ENCODE measurements around the gene MAP4K2.
"Not testable (repeated sequence)": the region's sequence is repeated elsewhere in the genome, so short reads cannot be mapped to it uniquely, and the experiment has no call there.

MAP4K2 gene

GRCh38 chr11:64833509-64833908, 30.5 kb upstream of the MAP4K2 start:
- Mint-ChIP-seq H3K27me3 (peaks cover 1% of the 10 kb centered on the region), H3K4me1 (ENCODE audit: low read depth) (no peaks in the 10 kb centered on the region), H3K27ac (no peak overlapping the region), H3K4me3 (no peak overlapping the region), H3K36me3 (ENCODE audit: low read depth) (no peaks in the 10 kb centered on the region), H3K9me3 (no peaks in the 10 kb centered on the region)
- intact Hi-C loops (cut with micrococcal nuclease): no loop called here

- Mint-ChIP-seq H3K27me3 (peaks cover 1% of the 10 kb centered on the region), H3K36me3 (ENCODE audit: low read depth) (no peaks in the 10 kb centered on the region), H3K27ac (no peak overlapping the region), H3K4me3 (no peak overlapping the region), H3K9me3 (no peaks in the 10 kb centered on the region), H3K4me1 (ENCODE audit: low read depth) (no peaks in the 10 kb centered on the region)
- intact Hi-C loops (cut with micrococcal nuclease): no loop called here
Observed at GRCh38 chr11:64833198-64833502, 30.1 kb upstream of the MAP4K2 start.

GRCh38 chr11:64832467-64833197, 29.6 kb upstream of the MAP4K2 start:
- no peak overlapping the region for H3K4me3 Mint-ChIP-seq
- H3K4me1 Mint-ChIP-seq (ENCODE audit: low read depth): no peaks in the 10 kb centered on the region
- H3K27ac Mint-ChIP-seq: no peak overlapping the region
- H3K36me3 Mint-ChIP-seq (ENCODE audit: low read depth): no peaks in the 10 kb centered on the region
- H3K9me3 Mint-ChIP-seq: no peaks in the 10 kb centered on the region
- intact Hi-C loops (cut with micrococcal nuclease): no loop called here
- H3K27me3 Mint-ChIP-seq: peaks cover 1% of the 10 kb centered on the region

- no peaks in the 10 kb centered on the region for H3K9me3 Mint-ChIP-seq
- peaks cover 1% of the 10 kb centered on the region for H3K27me3 Mint-ChIP-seq
- no peak overlapping the region for H3K4me3 Mint-ChIP-seq
- intact Hi-C loops (cut with micrococcal nuclease): no loop called here
- no peaks in the 10 kb centered on the region for H3K4me1 Mint-ChIP-seq (ENCODE audit: low read depth)
- H3K27ac Mint-ChIP-seq: no peak overlapping the region
- no peaks in the 10 kb centered on the region for H3K36me3 Mint-ChIP-seq (ENCODE audit: low read depth)
Observed at GRCh38 chr11:64831411-64831891, 28.4 kb upstream of the MAP4K2 start.

GRCh38 chr11:64829536-64830251, 26.7 kb upstream of the MAP4K2 start:
- H3K4me1 Mint-ChIP-seq (ENCODE audit: low read depth): no peaks in the 10 kb centered on the region
- intact Hi-C loops (cut with micrococcal nuclease): no loop called here
- no peak overlapping the region for H3K27ac Mint-ChIP-seq
- no peaks in the 10 kb centered on the region for H3K27me3 Mint-ChIP-seq
- no peak overlapping the region for H3K4me3 Mint-ChIP-seq
- no peaks in the 10 kb centered on the region for H3K9me3 Mint-ChIP-seq
- no peaks in the 10 kb centered on the region for H3K36me3 Mint-ChIP-seq (ENCODE audit: low read depth)

GRCh38 chr11:64827451-64827839, 24.4 kb upstream of the MAP4K2 start:
- H3K9me3 Mint-ChIP-seq: no peaks in the 10 kb centered on the region
- no peak overlapping the region for H3K27ac Mint-ChIP-seq
- no peaks in the 10 kb centered on the region for H3K4me1 Mint-ChIP-seq (ENCODE audit: low read depth)
- intact Hi-C loops (cut with micrococcal nuclease): no loop called here
- no peak overlapping the region for H3K4me3 Mint-ChIP-seq
- peaks cover 3% of the 10 kb centered on the region for H3K27me3 Mint-ChIP-seq
- no peaks in the 10 kb centered on the region for H3K36me3 Mint-ChIP-seq (ENCODE audit: low read depth)

GRCh38 chr11:64826578-64827450, 23.8 kb upstream of the MAP4K2 start:
- intact Hi-C loops (cut with micrococcal nuclease): no loop called here
- Mint-ChIP-seq H3K4me3 (no peak overlapping the region), H3K27me3 (peaks cover 3% of the 10 kb centered on the region), H3K9me3 (no peaks in the 10 kb centered on the region), H3K36me3 (ENCODE audit: low read depth) (no peaks in the 10 kb centered on the region), H3K27ac (no peak overlapping the region), H3K4me1 (ENCODE audit: low read depth) (no peaks in the 10 kb centered on the region)

GRCh38 chr11:64826062-64826461, 23.0 kb upstream of the MAP4K2 start:
- Mint-ChIP-seq H3K9me3 (no peaks in the 10 kb centered on the region), H3K4me3 (no peak overlapping the region), H3K27ac (no peak overlapping the region), H3K27me3 (peaks cover 3% of the 10 kb centered on the region), H3K36me3 (ENCODE audit: low read depth) (no peaks in the 10 kb centered on the region), H3K4me1 (ENCODE audit: low read depth) (no peaks in the 10 kb centered on the region)
- intact Hi-C loops (cut with micrococcal nuclease): no loop called here

GRCh38 chr11:64823568-64824119, 20.6 kb upstream of the MAP4K2 start:
- H3K27me3 Mint-ChIP-seq: peaks cover 3% of the 10 kb centered on the region
- no peak overlapping the region for H3K27ac Mint-ChIP-seq
- no peaks in the 10 kb centered on the region for H3K4me1 Mint-ChIP-seq (ENCODE audit: low read depth)
- H3K9me3 Mint-ChIP-seq: no peaks in the 10 kb centered on the region
- intact Hi-C loops (cut with micrococcal nuclease): no loop called here
- no peak overlapping the region for H3K4me3 Mint-ChIP-seq
- H3K36me3 Mint-ChIP-seq (ENCODE audit: low read depth): no peaks in the 10 kb centered on the region

GRCh38 chr11:64817476-64817875, 14.5 kb upstream of the MAP4K2 start:
- no peaks in the 10 kb centered on the region for H3K9me3 Mint-ChIP-seq
- no peaks in the 10 kb centered on the region for H3K36me3 Mint-ChIP-seq (ENCODE audit: low read depth)
- no peaks in the 10 kb centered on the region for H3K4me1 Mint-ChIP-seq (ENCODE audit: low read depth)
- intact Hi-C loops (cut with micrococcal nuclease): no loop called here
- peaks cover 4% of the 10 kb centered on the region for H3K27me3 Mint-ChIP-seq
- H3K27ac Mint-ChIP-seq: no peak overlapping the region
- H3K4me3 Mint-ChIP-seq: no peak overlapping the region

- intact Hi-C loops (cut with micrococcal nuclease); H3K27me3 Mint-ChIP-seq; H3K27ac Mint-ChIP-seq; H3K4me3 Mint-ChIP-seq; H3K4me1 Mint-ChIP-seq (ENCODE audit: low read depth); H3K36me3 Mint-ChIP-seq (ENCODE audit: low read depth); H3K9me3 Mint-ChIP-seq: not testable (repeated sequence)
Observed at GRCh38 chr11:64815433-64815832, 12.4 kb upstream of the MAP4K2 start.

- peaks cover 4% of the 10 kb centered on the region for H3K27me3 Mint-ChIP-seq
- H3K36me3 Mint-ChIP-seq (ENCODE audit: low read depth): peaks cover 8% of the 10 kb centered on the region
- intact Hi-C loops (cut with micrococcal nuclease): no loop called here
- peaks cover 12% of the 10 kb centered on the region for H3K4me1 Mint-ChIP-seq (ENCODE audit: low read depth)
- no peaks in the 10 kb centered on the region for H3K9me3 Mint-ChIP-seq
- no peak overlapping the region for H3K27ac Mint-ChIP-seq
- no peak overlapping the region for H3K4me3 Mint-ChIP-seq
Observed at GRCh38 chr11:64814712-64815187, 11.7 kb upstream of the MAP4K2 start.

GRCh38 chr11:64813826-64814225, 10.8 kb upstream of the MAP4K2 start:
- Mint-ChIP-seq H3K27me3 (peaks cover 6% of the 10 kb centered on the region), H3K27ac (no peak overlapping the region), H3K9me3 (no peaks in the 10 kb centered on the region), H3K36me3 (ENCODE audit: low read depth) (peaks cover 8% of the 10 kb centered on the region), H3K4me1 (ENCODE audit: low read depth) (peaks cover 19% of the 10 kb centered on the region), H3K4me3 (no peak overlapping the region)
- intact Hi-C loops (cut with micrococcal nuclease): no loop called here

- no peaks in the 10 kb centered on the region for H3K9me3 Mint-ChIP-seq
- peak overlapping the region; percentile 83 for H3K27ac Mint-ChIP-seq
- H3K27me3 Mint-ChIP-seq: peaks cover 6% of the 10 kb centered on the region
- H3K4me3 Mint-ChIP-seq: peak overlapping the region; percentile 99
- intact Hi-C loops (cut with micrococcal nuclease): loop anchor here (2.0 kb wide), 1 partner anchor 30 kb away; no protein-coding TSS in a partner anchor
- peaks cover 32% of the 10 kb centered on the region for H3K4me1 Mint-ChIP-seq (ENCODE audit: low read depth)
- peaks cover 36% of the 10 kb centered on the region for H3K36me3 Mint-ChIP-seq (ENCODE audit: low read depth)
Observed at GRCh38 chr11:64810891-64811272, 7.9 kb upstream of the MAP4K2 start.
